OCI-LY7 (cell line): ENCODE results near the gene SLC25A13. TPM values are rescaled to one million over a fixed set of nuclear protein-coding genes. Genes with fewer than 3 reads are reported as not detected.

Experiments used
- BruUV-seq: library from RNA; stranded (reverse); fragments of 400-500 nt; replicated peaks from 2 replicates; lab custom pipeline; 2021; lab: Mats Ljungman, UMichigan
- CTCF ChIA-PET: fragments of 300-600 bp; sonication (Branson Sonifier 250); formaldehyde crosslinking; loops from one replicate; lab custom pipeline; 2022; ENCODE audit warnings: antibody characterized with exemption; ENCODE audit not compliant: unreplicated experiment; lab: Charles Lee
- POLR2A ChIA-PET: fragments of 300-600 bp; sonication (Branson Sonifier 250); formaldehyde crosslinking; loops from one replicate; lab custom pipeline; 2022; ENCODE audit warnings: antibody characterized with exemption; lab: Charles Lee
- DNase-seq: peaks from one replicate; pipeline ENCODE4 v3.0.0-alpha.2; 2015; ENCODE audit warnings: low spot score
- H2AFZ ChIP-seq: fragments of 200-600 bp; sonication (generic), shearing (Covaris generic); 2 replicates; pipeline ENCODE4 v1.6.1; 2014; ENCODE audit warnings: mild to moderate bottlenecking, antibody characterized with exemption, low read length, moderate library complexity
- H3K27ac ChIP-seq: fragments of 200-600 bp; sonication (generic); 2 replicates; pipeline ENCODE4 v1.5.1; 2014; ENCODE audit warnings: mixed run types, low read depth, mild to moderate bottlenecking, moderate library complexity, low read length, inconsistent platforms; ENCODE audit not compliant: poor library complexity, severe bottlenecking
- H3K36me3 ChIP-seq: fragments of 200-600 bp; sonication (generic); 2 replicates; pipeline ENCODE4 v1.6.1; 2014; ENCODE audit warnings: mild to moderate bottlenecking, antibody characterized with exemption, low read length, moderate library complexity, mixed read lengths; ENCODE audit not compliant: insufficient read depth
- H3K4me1 ChIP-seq: fragments of 200-600 bp; sonication (generic); 2 replicates; pipeline ENCODE4 v1.5.1; 2014; ENCODE audit warnings: mild to moderate bottlenecking, low read length; ENCODE audit not compliant: insufficient read depth, poor library complexity, severe bottlenecking
- H3K4me2 ChIP-seq: fragments of 200-600 bp; sonication (generic); 2 replicates; pipeline ENCODE4 v1.6.1; 2014; ENCODE audit warnings: mild to moderate bottlenecking, low read length
- H3K4me3 ChIP-seq: fragments of 200-600 bp; sonication (generic); 2 replicates; pipeline ENCODE4 v1.5.1; 2014; ENCODE audit warnings: mild to moderate bottlenecking, low read depth, low read length; ENCODE audit not compliant: poor library complexity, severe bottlenecking
- H3K79me2 ChIP-seq: fragments of 200-600 bp; sonication (generic); 2 replicates; pipeline ENCODE4 v1.6.1; 2016; ENCODE audit warnings: low read depth, mild to moderate bottlenecking, low read length, moderate library complexity, mixed read lengths; ENCODE audit not compliant: insufficient read depth
- H3K9me2 ChIP-seq: fragments of 200-600 bp; sonication (generic); 2 replicates; pipeline ENCODE4 v1.6.1; 2016; ENCODE audit warnings: mild to moderate bottlenecking, low read length, mixed read lengths; ENCODE audit not compliant: insufficient read depth
- H3K9me3 ChIP-seq: fragments of 200-600 bp; sonication (generic); 2 replicates; pipeline ENCODE4 v1.6.1; 2014; ENCODE audit warnings: mild to moderate bottlenecking, mixed run types, low read length, mixed read lengths
- H4K20me1 ChIP-seq: fragments of 200-600 bp; sonication (generic); 2 replicates; pipeline ENCODE4 v1.6.1; 2014; ENCODE audit warnings: mild to moderate bottlenecking, antibody characterized with exemption, low read length, moderate library complexity, mixed read lengths; ENCODE audit not compliant: insufficient read depth
- CTCF ChIP-seq: fragments of 200-600 bp; sonication (generic); conservative IDR thresholded peaks from 2 replicates; pipeline ENCODE4 v1.5.1; 2014; ENCODE audit warnings: mild to moderate bottlenecking, antibody characterized with exemption, low read length, moderate library complexity, mixed read lengths
- EZH2phosphoT487 ChIP-seq: fragments of 200-600 bp; sonication (generic); IDR thresholded peaks from 2 replicates; pipeline ENCODE4 v1.6.1; 2018; ENCODE audit warnings: low read depth, borderline replicate concordance, mild to moderate bottlenecking, mixed run types, antibody characterized with exemption, low read length, moderate library complexity, mixed read lengths
- intact Hi-C: fragments of 100-400 bp; cut with micrococcal nuclease; formaldehyde crosslinking; loops from one replicate; pipeline ENCODE4 v1.10.0; 2022; ENCODE audit not compliant: unreplicated experiment
- total RNA-seq, 2 experiments: library from RNA; depleted of rRNA in 1 of 2; stranded (reverse); fragments of >200 nt in 1 of 2; shearing (Covaris generic) in 1 of 2; gene quantifications; 2 replicates each; pipeline ENCODE4 v1.2.3, GENCODE V29; 2014 to 2022

The SLC25A13 gene
- total RNA-seq, 2 experiments from 2014 or later = 0.63 TPM; not detected in 1

GRCh38 chr7:96203786-96204185, 118.1 kb downstream of the SLC25A13 start:
- H2AFZ ChIP-seq = no peak overlapping the region
- no peaks in the 10 kb centered on the region for H4K20me1 ChIP-seq
- no peak overlapping the region for H3K27ac ChIP-seq
- no peak for TF ChIP-seq EZH2phosphoT487
- TF ChIP-seq CTCF = no peak
- intact Hi-C loops = no loop called here
- POLR2A ChIA-PET = no interaction called here
- H3K9me2 ChIP-seq = no peaks in the 10 kb centered on the region
- H3K79me2 ChIP-seq = no peaks in the 10 kb centered on the region
- BruUV-seq = no TSS peak
- no peak for DNase-seq
- no peaks in the 10 kb centered on the region for H3K9me3 ChIP-seq
- H3K4me2 ChIP-seq = no peak overlapping the region
- no peaks in the 10 kb centered on the region for H3K4me1 ChIP-seq
- H3K36me3 ChIP-seq = no peaks in the 10 kb centered on the region
- H3K4me3 ChIP-seq = no peak overlapping the region
- CTCF ChIA-PET = no interaction called here

- no TSS peak for BruUV-seq
These were observed 119.8 kb downstream of the SLC25A13 start for GRCh38 chr7:96202102-96202501.

More at GRCh38 chr7:96202102-96202501, 119.8 kb downstream of the SLC25A13 start:
- TF ChIP-seq EZH2phosphoT487 (no peak), CTCF (no peak)
- Histone ChIP-seq H3K4me3 (no peak overlapping the region), H3K4me2 (no peak overlapping the region), H3K9me3 (no peaks in the 10 kb centered on the region), H4K20me1 (no peaks in the 10 kb centered on the region), H3K27ac (no peak overlapping the region), H3K9me2 (no peaks in the 10 kb centered on the region), H3K79me2 (no peaks in the 10 kb centered on the region), H3K36me3 (no peaks in the 10 kb centered on the region), H3K4me1 (no peaks in the 10 kb centered on the region), H2AFZ (no peak overlapping the region)
- DNase-seq = no peak
- CTCF ChIA-PET = no interaction called here
- intact Hi-C loops = no loop called here
- POLR2A ChIA-PET = no interaction called here
